T-cell (primary cell): ENCODE results near the gene EIF4G1. TPM values are rescaled to one million over a fixed set of nuclear protein-coding genes. Genes with fewer than 3 reads are reported as not detected.

ENCODE experiments used
- ATAC-seq, 4 experiments: fragments of 200-7000 bp in 3 of 4; fragments of 150-1000 bp in 1 of 4; cut with Tn5 transposase; replicated peaks in 1 of 4; 1 replicate in 3 of 4; 2 replicates in 1 of 4; pipeline ENCODE4 v1.10.0; 2021; ENCODE audit warnings: moderate library complexity in 3 of 4, mild to moderate bottlenecking in 2 of 4, moderate number of reproducible peaks in 1 of 4
- CTCF ChIA-PET, 2 donors: fragments of 300-600 bp; sonication (Branson Sonifier 250); formaldehyde crosslinking; loops; one replicate each; lab custom pipeline; 2022; ENCODE audit warnings: antibody characterized with exemption in 2 of 2; lab: Charles Lee
- POLR2A ChIA-PET, 2 donors: fragments of 300-600 bp; sonication (Branson Sonifier 250); formaldehyde crosslinking; loops; one replicate each; lab custom pipeline; 2022; ENCODE audit warnings: antibody characterized with exemption in 2 of 2; lab: Charles Lee
- DNase-seq, 35 experiments: peaks; one replicate each; pipeline versions ENCODE4 v3.0.0 to v3.0.0-alpha.2; 2013 to 2023
- H3K27ac ChIP-seq: one replicate; pipeline ENCODE4 v1.5.1; 2013; ENCODE audit warnings: low read length
- H3K27me3 ChIP-seq, 2 experiments: replicated peaks in 1 of 2; 1 replicate in 1 of 2; 2 replicates in 1 of 2; pipeline versions ENCODE4 v1.6.1 to v1.7.0; 2013; ENCODE audit warnings: low read length in 1 of 2, mixed read lengths in 1 of 2; ENCODE audit not compliant: control insufficient read depth in 2 of 2, insufficient read depth in 2 of 2; ENCODE audit errors: extremely low read depth in 1 of 2
- H3K36me3 ChIP-seq, 2 donors: 1 replicate in 1 of 2; 2 replicates in 1 of 2; pipeline versions ENCODE4 v1.6.1 to v1.7.0; 2013; ENCODE audit warnings: low read length in 1 of 2; ENCODE audit not compliant: control insufficient read depth in 2 of 2, insufficient read depth in 1 of 2; ENCODE audit errors: extremely low read depth in 1 of 2
- H3K4me1 ChIP-seq, 2 experiments: 1 replicate in 1 of 2; 2 replicates in 1 of 2; pipeline versions ENCODE4 v1.6.1 to v1.7.0; 2013; ENCODE audit warnings: low read length in 2 of 2, mixed read lengths in 1 of 2; ENCODE audit not compliant: insufficient read depth in 2 of 2, control insufficient read depth in 1 of 2; ENCODE audit errors: extremely low read depth in 1 of 2
- H3K4me3 ChIP-seq, 2 donors: 1 replicate in 1 of 2; 2 replicates in 1 of 2; pipeline versions ENCODE4 v1.5.1 to v1.7.0; 2013; ENCODE audit warnings: mild to moderate bottlenecking in 2 of 2, low read length in 1 of 2, moderate library complexity in 1 of 2; ENCODE audit not compliant: control insufficient read depth in 1 of 2; ENCODE audit errors: extremely low read depth in 1 of 2
- H3K9me3 ChIP-seq: 2 replicates; pipeline ENCODE4 v1.7.0; 2013
- H3K27ac Mint-ChIP-seq, 2 donors: one replicate each; pipeline ENCODE4 v1.8.0; 2020 to 2021; ENCODE audit warnings: mild to moderate bottlenecking in 2 of 2, mixed read lengths in 2 of 2
- H3K27me3 Mint-ChIP-seq, 2 donors: one replicate each; pipeline ENCODE4 v1.8.0; 2021 to 2022; ENCODE audit warnings: mixed read lengths in 2 of 2
- H3K36me3 Mint-ChIP-seq: one replicate; pipeline ENCODE4 v1.8.0; 2021; ENCODE audit warnings: mixed read lengths
- H3K4me1 Mint-ChIP-seq, 3 donors: one replicate each; pipeline ENCODE4 v1.8.0; 2020 to 2022; ENCODE audit warnings: mixed read lengths in 3 of 3, mild to moderate bottlenecking in 1 of 3
- H3K4me3 Mint-ChIP-seq, 3 donors: one replicate each; pipeline ENCODE4 v1.8.0; 2020 to 2022; ENCODE audit warnings: mild to moderate bottlenecking in 3 of 3, mixed read lengths in 3 of 3, moderate library complexity in 3 of 3
- H3K9me3 Mint-ChIP-seq, 3 donors: one replicate each; pipeline ENCODE4 v1.8.0; 2020 to 2022; ENCODE audit warnings: mixed read lengths in 3 of 3
- WGBS: methylation state at CpG from one replicate; pipeline ENCODE4 v1.1.5; 2013; ENCODE audit warnings: missing lambda C conversion rate; ENCODE audit not compliant: insufficient coverage; 5-methylcytosine and 5-hydroxymethylcytosine counted together
- total RNA-seq, 35 experiments: library from RNA in 6 of 35; stranded (reverse) in 6 of 35; fragments of 120-200 nt in 1 of 35; gene quantifications; one replicate each; pipeline versions ENCODE4 v1.2.1 to v1.2.4 and lab custom pipeline; 2013 to 2026

EIF4G1 gene
- total RNA-seq, 5 donors from 2014 or later (not counting 1 experiment from before 2014, with no cell fraction given): 232 to 290 (median 271) TPM

DNA sequence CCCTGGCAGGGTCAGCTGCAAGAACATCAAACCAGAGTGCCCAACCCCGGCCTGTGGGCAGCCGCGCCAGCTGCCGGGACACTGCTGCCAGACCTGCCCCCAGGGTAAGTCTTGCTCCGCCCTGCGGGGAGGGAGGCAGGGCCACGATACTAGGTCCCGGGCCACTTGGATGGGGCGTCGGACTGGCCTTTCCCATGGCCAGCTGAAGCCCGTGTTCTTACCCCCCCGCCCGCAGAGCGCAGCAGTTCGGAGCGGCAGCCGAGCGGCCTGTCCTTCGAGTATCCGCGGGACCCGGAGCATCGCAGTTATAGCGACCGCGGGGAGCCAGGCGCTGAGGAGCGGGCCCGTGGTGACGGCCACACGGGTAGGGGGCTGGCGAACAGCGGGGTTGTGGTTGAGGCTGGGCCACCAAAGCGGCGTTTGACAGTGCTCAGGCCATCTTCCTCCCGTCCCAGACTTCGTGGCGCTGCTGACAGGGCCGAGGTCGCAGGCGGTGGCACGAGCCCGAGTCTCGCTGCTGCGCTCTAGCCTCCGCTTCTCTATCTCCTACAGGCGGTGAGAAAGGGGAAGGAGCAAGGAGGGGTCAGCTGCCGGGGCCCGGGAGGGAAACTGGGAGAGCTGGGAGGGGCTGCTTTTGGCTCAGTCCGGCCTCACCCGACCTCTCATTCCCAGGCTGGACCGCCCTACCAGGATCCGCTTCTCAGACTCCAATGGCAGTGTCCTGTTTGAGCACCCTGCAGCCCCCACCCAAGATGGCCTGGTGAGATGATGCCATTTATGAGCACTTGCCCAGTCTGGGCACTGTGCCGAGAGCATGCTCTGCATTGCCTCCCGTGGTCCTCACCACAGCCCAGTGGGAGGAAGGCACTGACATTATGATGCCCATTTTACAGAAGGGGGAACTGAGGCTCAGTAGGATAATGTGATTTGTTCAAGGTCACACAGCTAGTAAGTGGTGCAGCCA lies 67.1 kb downstream of the EIF4G1 start:
- Mint-ChIP-seq H3K4me1 (peaks cover 6 to 18% (median 12%) of the 10 kb centered on the region in 3 donors), H3K4me3 (peak overlapping the region; percentile 63 to 75 (median 68)), H3K36me3 (no peaks in the 10 kb centered on the region), H3K27me3 (peaks cover 51 to 74% of the 10 kb centered on the region in 2 donors), H3K27ac (no peak overlapping the region), H3K9me3 (no peaks in the 10 kb centered on the region)
- WGBS: 12% methylated on average over 38 of the region's 55 CpGs
- Histone ChIP-seq H3K27ac (no peak overlapping the region), H3K36me3 (no peaks in the 10 kb centered on the region), H3K4me3 (peak overlapping the region; percentile 3 to 75), H3K9me3 (no peaks in the 10 kb centered on the region), H3K27me3 (peaks cover 4 to 84% of the 10 kb centered on the region in 2 experiments), H3K4me1 (peaks cover 2 to 14% of the 10 kb centered on the region in 2 experiments)
- ATAC-seq (peak in 3 of 4 experiments; percentile 29 to 38 (median 34)), DNase-seq (no peak)
- ChIA-PET CTCF (interaction anchor here in 1 of 2 donors (0.6 kb wide), 1 partner anchor 384 kb away, joined by 6 read pairs; no protein-coding TSS in a partner anchor), POLR2A (interaction anchor here in 1 of 2 donors (0.6 kb wide), 1 partner anchor 17 kb away, joined by 3 read pairs; no protein-coding TSS in a partner anchor)

- 82% methylated on average over 6 of the region's 16 CpGs for WGBS
- Mint-ChIP-seq H3K27me3 (peaks cover 44 to 67% of the 10 kb centered on the region in 2 donors), H3K4me3 (peak overlapping the region in 1 of 3 donors; percentile 68), H3K27ac (no peak overlapping the region), H3K4me1 (peaks cover 6 to 18% (median 12%) of the 10 kb centered on the region in 3 donors), H3K9me3 (no peaks in the 10 kb centered on the region), H3K36me3 (no peaks in the 10 kb centered on the region)
- Histone ChIP-seq H3K27ac (no peak overlapping the region), H3K4me3 (no peak overlapping the region), H3K9me3 (no peaks in the 10 kb centered on the region), H3K4me1 (peaks cover 2 to 14% of the 10 kb centered on the region in 2 experiments), H3K27me3 (peaks cover 4 to 83% of the 10 kb centered on the region in 2 experiments), H3K36me3 (no peaks in the 10 kb centered on the region)
- DNase-seq: no peak
- ChIA-PET CTCF (no interaction called here), POLR2A (no interaction called here)
- ATAC-seq: no peak
Observed at GRCh38 chr3:184382326-184383032, 68.1 kb downstream of the EIF4G1 start.

DNA sequence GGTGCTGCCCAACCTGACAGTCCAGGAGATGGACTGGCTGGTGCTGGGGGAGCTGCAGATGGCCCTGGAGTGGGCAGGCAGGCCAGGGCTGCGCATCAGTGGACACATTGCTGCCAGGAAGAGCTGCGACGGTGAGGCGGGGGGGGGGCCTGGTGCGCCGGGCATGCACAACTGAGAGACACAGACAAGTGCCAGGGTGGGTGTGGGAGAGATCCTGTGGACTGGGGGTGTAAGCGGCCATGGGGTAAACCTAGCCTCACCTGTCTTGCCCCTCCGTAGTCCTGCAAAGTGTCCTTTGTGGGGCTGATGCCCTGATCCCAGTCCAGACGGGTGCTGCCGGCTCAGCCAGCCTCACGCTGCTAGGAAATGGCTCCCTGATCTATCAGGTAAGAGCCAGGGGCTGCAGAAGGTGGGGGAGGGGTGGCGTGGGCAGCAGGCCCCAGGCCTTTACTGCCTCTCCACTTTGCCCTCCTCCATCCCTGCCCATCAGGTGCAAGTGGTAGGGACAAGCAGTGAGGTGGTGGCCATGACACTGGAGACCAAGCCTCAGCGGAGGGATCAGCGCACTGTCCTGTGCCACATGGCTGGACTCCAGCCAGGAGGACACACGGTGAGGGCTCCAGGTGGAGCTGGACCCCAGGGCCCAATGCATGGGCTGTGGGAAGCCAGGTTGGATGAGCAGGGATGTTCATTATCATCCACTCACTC lies 68.8 kb downstream of the EIF4G1 start:
- Histone ChIP-seq H3K4me1 (peaks cover 2 to 14% of the 10 kb centered on the region in 2 experiments), H3K4me3 (no peak overlapping the region), H3K27me3 (peaks cover 4 to 76% of the 10 kb centered on the region in 2 experiments), H3K9me3 (no peaks in the 10 kb centered on the region), H3K36me3 (no peaks in the 10 kb centered on the region), H3K27ac (no peak overlapping the region)
- 91% methylated on average over 10 of the region's 15 CpGs for WGBS
- no peaks in the 10 kb centered on the region for H3K9me3 Mint-ChIP-seq
- no peak for ATAC-seq
- CTCF ChIA-PET: no interaction called here
- no peaks in the 10 kb centered on the region for H3K36me3 Mint-ChIP-seq
- peaks cover 38 to 62% of the 10 kb centered on the region in 2 donors for H3K27me3 Mint-ChIP-seq
- POLR2A ChIA-PET: no interaction called here
- peaks cover 6 to 18% (median 12%) of the 10 kb centered on the region in 3 donors for H3K4me1 Mint-ChIP-seq
- H3K27ac Mint-ChIP-seq: no peak overlapping the region
- no peak for DNase-seq
- peak overlapping the region in 1 of 3 donors; percentile 68 for H3K4me3 Mint-ChIP-seq

DNA sequence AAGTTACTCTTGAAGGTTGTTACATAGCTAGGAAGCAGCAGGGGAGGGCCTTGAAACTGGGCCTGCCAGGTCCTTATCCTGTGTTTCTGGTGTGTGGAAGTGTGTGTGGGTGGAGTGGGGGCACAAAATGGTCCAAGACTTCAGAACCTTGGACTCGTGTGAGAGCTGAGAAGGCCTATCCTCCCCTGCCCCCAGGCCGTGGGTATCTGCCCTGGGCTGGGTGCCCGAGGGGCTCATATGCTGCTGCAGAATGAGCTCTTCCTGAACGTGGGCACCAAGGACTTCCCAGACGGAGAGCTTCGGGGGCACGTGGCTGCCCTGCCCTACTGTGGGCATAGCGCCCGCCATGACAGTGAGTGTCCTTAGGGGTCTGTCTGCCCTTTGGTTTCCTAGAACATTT lies 69.9 kb downstream of the EIF4G1 start:
- H3K36me3 ChIP-seq: no peaks in the 10 kb centered on the region
- peaks cover 2 to 14% of the 10 kb centered on the region in 2 experiments for H3K4me1 ChIP-seq
- H3K27me3 Mint-ChIP-seq: peaks cover 27 to 56% of the 10 kb centered on the region in 2 donors
- 75% methylated on average over 5 of the region's 9 CpGs for WGBS
- ChIA-PET CTCF (no interaction called here), POLR2A (no interaction called here)
- no peak overlapping the region for H3K4me3 ChIP-seq
- no peaks in the 10 kb centered on the region for H3K36me3 Mint-ChIP-seq
- peaks cover 6 to 11% (median 6%) of the 10 kb centered on the region in 3 donors for H3K4me1 Mint-ChIP-seq
- no peak overlapping the region for H3K4me3 Mint-ChIP-seq
- H3K9me3 ChIP-seq: no peaks in the 10 kb centered on the region
- H3K27me3 ChIP-seq: peaks cover 2 to 64% of the 10 kb centered on the region in 2 experiments
- H3K27ac Mint-ChIP-seq: no peak overlapping the region
- no peak for ATAC-seq
- no peak overlapping the region for H3K27ac ChIP-seq
- no peaks in the 10 kb centered on the region for H3K9me3 Mint-ChIP-seq
- no peak for DNase-seq

Other genes with a start within 250 kb of the EIF4G1 start
- not detected for gene HTR3E, start 217.5 kb upstream of the EIF4G1 start, total RNA-seq
- gene EIF2B5, start 179.2 kb upstream of the EIF4G1 start, total RNA-seq: 10 to 100 TPM; 57.8 to 74.3 (median 72.3) TPM
- gene DVL3, start 159.2 kb upstream of the EIF4G1 start, total RNA-seq: 10 to 100 TPM; 33.8 to 60.2 (median 51.2) TPM
- 100 to 1,000 TPM; 124 to 196 (median 188) TPM for gene AP2M1, start 139.8 kb upstream of the EIF4G1 start, total RNA-seq
- gene ABCF3, start 128.4 kb upstream of the EIF4G1 start, total RNA-seq: 100 to 1,000 TPM; 112 to 145 (median 125) TPM
- gene VWA5B2, start 85.0 kb upstream of the EIF4G1 start, total RNA-seq: under 1 TPM in 3 of 5 donors, not detected in 2; 0.10 to 0.23 (median 0.16) TPM
- 10 to 100 TPM; 18.7 to 43.1 (median 39.9) TPM for gene ALG3, start 65.6 kb upstream of the EIF4G1 start, total RNA-seq
- 1 to 10 TPM in 4 of 5 donors, under 1 TPM in 1; 0.37 to 4.0 (median 2.3) TPM for gene EEF1AKMT4, start 64.9 kb upstream of the EIF4G1 start, total RNA-seq
- gene CAMK2N2, start 53.1 kb upstream of the EIF4G1 start, total RNA-seq: under 1 TPM in 1 of 5 donors, not detected in 4; 0.19 TPM
- gene ECE2, start 38.6 kb upstream of the EIF4G1 start, total RNA-seq: not detected
- gene PSMD2, start 15.4 kb upstream of the EIF4G1 start, total RNA-seq: 100 to 1,000 TPM; 134 to 151 (median 149) TPM
- 10 to 100 TPM in 3 of 5 donors, 1 to 10 TPM in 2; 8.3 to 13.8 (median 11.9) TPM for gene FAM131A, start 23.0 kb downstream of the EIF4G1 start, total RNA-seq
- gene CLCN2, start 47.0 kb downstream of the EIF4G1 start, total RNA-seq: 1 to 10 TPM; 3.2 to 5.9 (median 4.6) TPM
- 10 to 100 TPM; 33.0 to 75.1 (median 53.3) TPM for gene POLR2H, start 47.1 kb downstream of the EIF4G1 start, total RNA-seq
- gene THPO, start 63.6 kb downstream of the EIF4G1 start, total RNA-seq: not detected
- under 1 TPM in 1 of 5 donors, not detected in 4; 0.28 TPM for gene CHRD, start 65.4 kb downstream of the EIF4G1 start, total RNA-seq
- gene EPHB3, start 247.2 kb downstream of the EIF4G1 start, total RNA-seq: 1 to 10 TPM in 1 of 5 donors, under 1 TPM in 4; 0.35 to 1.1 (median 0.55) TPM